ACC112 (cell line): Measurements from ENCODE around the gene ZNG1B.
"Not testable (repeated sequence)": the region's sequence is repeated elsewhere in the genome, so short reads cannot be mapped to it uniquely, and the experiment has no call there.

Experiments used
- H2AFZ ChIP-seq: fragments of 200-600 bp; sonication (generic); one replicate; pipeline ENCODE4 v1.6.0; 2017; ENCODE audit warnings: antibody characterized with exemption, low read length; ENCODE audit not compliant: unreplicated experiment
- H3K27ac ChIP-seq: fragments of 200-600 bp; sonication (generic); 2 replicates; pipeline ENCODE4 v1.5.1; 2014; ENCODE audit warnings: low read depth, mild to moderate bottlenecking, antibody characterized with exemption, low read length, moderate library complexity
- H3K27me3 ChIP-seq: fragments of 200-600 bp; sonication (generic); 2 replicates; pipeline ENCODE4 v1.6.1; 2014; ENCODE audit warnings: mild to moderate bottlenecking, antibody characterized with exemption, low read length, moderate library complexity, mixed read lengths; ENCODE audit not compliant: insufficient read depth
- H3K36me3 ChIP-seq: fragments of 200-600 bp; sonication (generic); 2 replicates; pipeline ENCODE4 v1.6.1; 2016; ENCODE audit warnings: mild to moderate bottlenecking, antibody characterized with exemption, low read length, moderate library complexity, mixed read lengths; ENCODE audit not compliant: insufficient read depth
- H3K4me1 ChIP-seq: fragments of 200-600 bp; sonication (generic); one replicate; pipeline ENCODE4 v1.6.1; 2016; ENCODE audit warnings: low read length, mixed read lengths; ENCODE audit not compliant: insufficient read depth, unreplicated experiment, control insufficient read depth
- H3K4me3 ChIP-seq: fragments of 200-600 bp; sonication (generic); 2 replicates; pipeline ENCODE4 v1.5.1; 2014; ENCODE audit warnings: mild to moderate bottlenecking, low read depth, low read length
- H3K79me2 ChIP-seq: fragments of 200-600 bp; sonication (generic); one replicate; pipeline ENCODE4 v1.6.0; 2016; ENCODE audit warnings: low read length; ENCODE audit not compliant: control insufficient read depth, unreplicated experiment, insufficient read depth

ZNG1B gene

GRCh38 chr2:113476688-113477368, 39.3 kb downstream of the ZNG1B start:
- H3K27ac ChIP-seq, H3K4me1 ChIP-seq, H3K79me2 ChIP-seq, H2AFZ ChIP-seq, H3K4me3 ChIP-seq, H3K27me3 ChIP-seq, H3K36me3 ChIP-seq: not testable (repeated sequence)

GRCh38 chr2:113496527-113496926, 59.0 kb downstream of the ZNG1B start:
- not testable (repeated sequence) for H3K4me3 ChIP-seq, H3K79me2 ChIP-seq, H3K27me3 ChIP-seq, H2AFZ ChIP-seq, H3K4me1 ChIP-seq, H3K36me3 ChIP-seq, H3K27ac ChIP-seq

GRCh38 chr2:113498365-113498764, 60.9 kb downstream of the ZNG1B start, which contains the start of gene FOXD4L1:
TSS of gene FOXD4L1 (plus strand) at chr2:113498665. CDS start at chr2:113499257, 592 bp downstream.
- not testable (repeated sequence) for H3K27ac ChIP-seq, H2AFZ ChIP-seq, H3K4me1 ChIP-seq, H3K79me2 ChIP-seq, H3K36me3 ChIP-seq, H3K4me3 ChIP-seq
- H3K27me3 ChIP-seq, result peaks cover 25% of the 10 kb centered on the region

GRCh38 chr2:113499019-113499885, 61.8 kb downstream of the ZNG1B start:
- not testable (repeated sequence) for H3K79me2 ChIP-seq, H3K4me1 ChIP-seq, H3K27ac ChIP-seq, H3K4me3 ChIP-seq, H3K36me3 ChIP-seq, H2AFZ ChIP-seq
- peaks cover 34% of the 10 kb centered on the region for H3K27me3 ChIP-seq

- not testable (repeated sequence) for H3K27ac ChIP-seq, H3K79me2 ChIP-seq, H3K36me3 ChIP-seq, H3K4me1 ChIP-seq, H2AFZ ChIP-seq, H3K4me3 ChIP-seq
- peaks cover 37% of the 10 kb centered on the region for H3K27me3 ChIP-seq
Observed at GRCh38 chr2:113499886-113500722, 62.6 kb downstream of the ZNG1B start.

GRCh38 chr2:113500723-113501038, 63.2 kb downstream of the ZNG1B start:
- peaks cover 37% of the 10 kb centered on the region for H3K27me3 ChIP-seq
- not testable (repeated sequence) for H2AFZ ChIP-seq, H3K4me1 ChIP-seq, H3K36me3 ChIP-seq, H3K79me2 ChIP-seq, H3K4me3 ChIP-seq, H3K27ac ChIP-seq

GRCh38 chr2:113502216-113503093, 65.0 kb downstream of the ZNG1B start:
- H3K27ac ChIP-seq, H3K79me2 ChIP-seq, H3K4me1 ChIP-seq, H2AFZ ChIP-seq, H3K36me3 ChIP-seq: not testable (repeated sequence)
- Histone ChIP-seq H3K4me3 (peak overlapping the region; percentile 58), H3K27me3 (peaks cover 40% of the 10 kb centered on the region)

- peak overlapping the region; percentile 58 for H3K4me3 ChIP-seq
Observed at GRCh38 chr2:113503094-113504042, 65.9 kb downstream of the ZNG1B start.

GRCh38 chr2:113504081-113504480, 66.6 kb downstream of the ZNG1B start:
- H3K27ac ChIP-seq, H3K4me3 ChIP-seq: not testable (repeated sequence)
- H3K27me3 ChIP-seq, result peaks cover 43% of the 10 kb centered on the region

More at GRCh38 chr2:113503094-113504042, 65.9 kb downstream of the ZNG1B start:
- H3K36me3 ChIP-seq, H3K79me2 ChIP-seq, H3K27ac ChIP-seq, H3K4me1 ChIP-seq, H2AFZ ChIP-seq: not testable (repeated sequence)
- H3K27me3 ChIP-seq, result peaks cover 40% of the 10 kb centered on the region

More at GRCh38 chr2:113504081-113504480, 66.6 kb downstream of the ZNG1B start:
- H3K4me1 ChIP-seq, H2AFZ ChIP-seq, H3K79me2 ChIP-seq, H3K36me3 ChIP-seq: not testable (repeated sequence)
